ENCODE data around the gene NFE2L3. TPM values are rescaled to one million over a fixed set of nuclear protein-coding genes. Genes with fewer than 3 reads are reported as not detected.
A peak's percentile ranks its signal among the peaks of the same experiment; 100 is the strongest.

Gene NFE2L3
- total and polyA plus RNA-seq, 9 of the 15 experiments (the other 6 are each of a cell fraction or from before 2014, with no cell fraction given), result 2.9 to 16.9 (median 12.4) TPM

DNA sequence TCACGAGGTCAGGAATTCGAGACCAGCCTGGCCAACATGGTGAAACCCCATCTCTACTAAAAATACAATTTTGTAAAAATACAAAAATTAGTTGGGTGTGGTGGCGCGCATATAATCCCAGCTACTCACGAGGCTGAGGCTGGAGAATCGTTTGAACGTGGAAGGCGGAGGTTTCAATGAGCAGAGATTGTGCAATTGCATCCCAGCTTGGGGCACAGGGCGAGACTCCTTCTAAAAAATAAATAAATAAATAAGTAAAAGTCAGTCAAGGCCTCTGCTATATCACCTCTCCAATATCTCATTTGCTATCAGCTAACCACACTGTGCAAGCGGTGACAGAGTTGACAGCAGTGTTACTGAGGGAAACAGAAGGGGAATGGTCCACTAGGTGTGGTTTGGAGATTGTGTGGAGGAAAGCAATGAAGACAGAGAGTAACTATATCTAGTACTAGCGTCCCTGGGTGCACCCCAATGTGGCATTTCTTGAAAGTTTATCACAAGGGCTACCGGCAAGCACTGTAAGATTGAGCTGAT, 20.9 kb upstream of the NFE2L3 start:
- no peak overlapping the region for H3K4me2 ChIP-seq (ENCODE audit: insufficient read depth, low read length)
- in situ Hi-C loops (cut with MboI) (no loop called here), intact Hi-C loops (cut with micrococcal nuclease) (no loop called here)
- no peak overlapping the region for H3K27ac ChIP-seq (ENCODE audit: extremely low read depth, low read depth, low read length)
- peaks cover 32 to 45% of the 10 kb centered on the region in 2 experiments; a peak in 4 of 5 replicates for H3K27me3 ChIP-seq (ENCODE audit: control insufficient read depth in 2 of 2, insufficient read depth in 2 of 2, low read length in 2 of 2)
- H3K79me2 ChIP-seq (ENCODE audit: control insufficient read depth, insufficient read depth, low read length), result no peaks in the 10 kb centered on the region
- H3K9me1 ChIP-seq (ENCODE audit: control insufficient read depth, insufficient read depth, low read length), result no peaks in the 10 kb centered on the region
- H3K36me3 ChIP-seq (ENCODE audit: control insufficient read depth, insufficient read depth, low read length), result no peaks in the 10 kb centered on the region
- no peaks in the 10 kb centered on the region for H3K9me3 ChIP-seq (replicated peaks; ENCODE audit: control insufficient read depth, insufficient read depth, low read depth, low read length)
- POLR2A ChIA-PET, result interaction anchor here (0.6 to 2.1 kb wide), 10 partner anchors 8 to 69 kb away, joined by 3 to 7 read pairs (median 3); no protein-coding TSS in a partner anchor
- 4% methylated on average over 12 of the region's 12 CpGs for WGBS (ENCODE audit: insufficient coverage, low coverage, missing lambda C conversion rate)
- no peak overlapping the region for H3K4me3 ChIP-seq
- H3K4me1 ChIP-seq (replicated peaks in 1 of 2; ENCODE audit: control insufficient read depth in 2 of 2, insufficient read depth in 2 of 2, low read length in 2 of 2), result peaks cover 0 to 3% of the 10 kb centered on the region in 2 experiments; a peak in 1 of 5 replicates
- BruUV-seq (replicated peaks), result no TSS peak
- DNase-seq (ENCODE audit: extremely low read depth in 1 of 4, low spot score in 3 of 4) (no peak), ATAC-seq (peak; percentile 61), FAIRE-seq (no peak)
- TF ChIP-seq, protein P1, sequence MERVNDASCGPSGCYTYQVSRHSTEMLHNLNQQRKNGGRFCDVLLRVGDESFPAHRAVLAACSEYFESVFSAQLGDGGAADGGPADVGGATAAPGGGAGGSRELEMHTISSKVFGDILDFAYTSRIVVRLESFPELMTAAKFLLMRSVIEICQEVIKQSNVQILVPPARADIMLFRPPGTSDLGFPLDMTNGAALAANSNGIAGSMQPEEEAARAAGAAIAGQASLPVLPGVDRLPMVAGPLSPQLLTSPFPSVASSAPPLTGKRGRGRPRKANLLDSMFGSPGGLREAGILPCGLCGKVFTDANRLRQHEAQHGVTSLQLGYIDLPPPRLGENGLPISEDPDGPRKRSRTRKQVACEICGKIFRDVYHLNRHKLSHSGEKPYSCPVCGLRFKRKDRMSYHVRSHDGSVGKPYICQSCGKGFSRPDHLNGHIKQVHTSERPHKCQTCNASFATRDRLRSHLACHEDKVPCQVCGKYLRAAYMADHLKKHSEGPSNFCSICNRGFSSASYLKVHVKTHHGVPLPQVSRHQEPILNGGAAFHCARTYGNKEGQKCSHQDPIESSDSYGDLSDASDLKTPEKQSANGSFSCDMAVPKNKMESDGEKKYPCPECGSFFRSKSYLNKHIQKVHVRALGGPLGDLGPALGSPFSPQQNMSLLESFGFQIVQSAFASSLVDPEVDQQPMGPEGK (CRISPR knock-in tag; IDR thresholded peaks at IDR 0.05; ENCODE audit: borderline replicate concordance), result no peak
- TF ChIP-seq CEBPG (CRISPR knock-in tag; IDR thresholded peaks at IDR 0.05), result no peak
- TF ChIP-seq CEBPG (tag; conservative IDR thresholded peaks at IDR 0.05 in 1 of 2, IDR thresholded peaks at IDR 0.05 in 1 of 2), result peak; percentile 68 to 83
- peak; percentile 82 for TF ChIP-seq CEBPB (tag; IDR thresholded peaks at IDR 0.05)
- no peak for TF ChIP-seq PBX2 (CRISPR knock-in tag; IDR thresholded peaks at IDR 0.05; ENCODE audit: low read depth)
- peak; percentile 39 for TF ChIP-seq PBX2 (tag; conservative IDR thresholded peaks at IDR 0.05; ENCODE audit: low read depth)
- TF ChIP-seq, protein P2, sequence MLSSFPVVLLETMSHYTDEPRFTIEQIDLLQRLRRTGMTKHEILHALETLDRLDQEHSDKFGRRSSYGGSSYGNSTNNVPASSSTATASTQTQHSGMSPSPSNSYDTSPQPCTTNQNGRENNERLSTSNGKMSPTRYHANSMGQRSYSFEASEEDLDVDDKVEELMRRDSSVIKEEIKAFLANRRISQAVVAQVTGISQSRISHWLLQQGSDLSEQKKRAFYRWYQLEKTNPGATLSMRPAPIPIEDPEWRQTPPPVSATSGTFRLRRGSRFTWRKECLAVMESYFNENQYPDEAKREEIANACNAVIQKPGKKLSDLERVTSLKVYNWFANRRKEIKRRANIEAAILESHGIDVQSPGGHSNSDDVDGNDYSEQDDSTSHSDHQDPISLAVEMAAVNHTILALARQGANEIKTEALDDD (IDR thresholded peaks at IDR 0.05), result peak; percentile 83
- peak; percentile 24 for TF ChIP-seq MEIS2 (IDR thresholded peaks at IDR 0.05; ENCODE audit: partially characterized antibody)
- CTCF ChIA-PET (ENCODE audit: low intra/inter-chr PET ratio), result no interaction called here
- H2AFZ ChIP-seq (ENCODE audit: low read depth, low read length), result no peak overlapping the region
- no peaks in the 10 kb centered on the region for H4K20me1 ChIP-seq (replicated peaks; ENCODE audit: control insufficient read depth, insufficient read depth, low read length)
- H3K9ac ChIP-seq (ENCODE audit: insufficient read depth in 1 of 2, low read depth in 2 of 2, low read length in 2 of 2), result no peak overlapping the region
